ENCODE data around the gene FLCN.
"Not testable (repeated sequence)": the region's sequence is repeated elsewhere in the genome, so short reads cannot be mapped to it uniquely, and the experiment has no call there.

FLCN gene

GRCh38 chr17:17206913-17207335 lies 30.0 kb downstream of the FLCN start:
- no peak for DNase-seq

GRCh38 chr17:17206124-17206912 lies 30.6 kb downstream of the FLCN start, which contains the start of gene PLD6:
PLD6 (minus strand) TSS chr17:17206333; CDS start chr17:17206286, 47 bp downstream.
- DNase-seq: peak; percentile 82

GRCh38 chr17:17205368-17206123 lies 31.4 kb downstream of the FLCN start:
- peak; percentile 27 for DNase-seq

- DNase-seq: no peak
These were observed 32.2 kb downstream of the FLCN start for GRCh38 chr17:17204635-17205231.

- DNase-seq: no peak
These were observed 32.9 kb downstream of the FLCN start for GRCh38 chr17:17204041-17204591.

- DNase-seq: no peak
These were observed 33.7 kb downstream of the FLCN start for GRCh38 chr17:17203173-17203730.

- no peak for DNase-seq
These were observed 35.1 kb downstream of the FLCN start for GRCh38 chr17:17201907-17202306.

- DNase-seq: no peak
These were observed 35.7 kb downstream of the FLCN start for GRCh38 chr17:17201271-17201670.

- DNase-seq: no peak
These were observed 36.1 kb downstream of the FLCN start for GRCh38 chr17:17200831-17201230.

- no peak for DNase-seq
These were observed 36.7 kb downstream of the FLCN start for GRCh38 chr17:17200311-17200710.

GRCh38 chr17:17198281-17198680 lies 38.7 kb downstream of the FLCN start:
- DNase-seq: no peak

GRCh38 chr17:17196776-17197175 lies 40.2 kb downstream of the FLCN start:
- DNase-seq: no peak

GRCh38 chr17:17195466-17195865 lies 41.5 kb downstream of the FLCN start:
- DNase-seq: not testable (repeated sequence)

GRCh38 chr17:17191961-17192381 lies 45.0 kb downstream of the FLCN start:
- no peak for DNase-seq

- DNase-seq: no peak
These were observed 45.6 kb downstream of the FLCN start for GRCh38 chr17:17191346-17191792.

GRCh38 chr17:17190188-17190587 lies 46.8 kb downstream of the FLCN start:
- no peak for DNase-seq

- DNase-seq: no peak
These were observed 47.4 kb downstream of the FLCN start for GRCh38 chr17:17189559-17189958.

GRCh38 chr17:17188586-17188985 lies 48.4 kb downstream of the FLCN start:
- no peak for DNase-seq

GRCh38 chr17:17186551-17187505 lies 50.1 kb downstream of the FLCN start:
- DNase-seq: no peak

- no peak for DNase-seq
These were observed 50.9 kb downstream of the FLCN start for GRCh38 chr17:17186051-17186450.

GRCh38 chr17:17184985-17185757 lies 51.8 kb downstream of the FLCN start:
- DNase-seq: not testable (repeated sequence)
